ENCODE measurements around the gene POU2F1. TPM values are rescaled to one million over a fixed set of nuclear protein-coding genes. Genes with fewer than 3 reads are reported as not detected.
"Not testable (repeated sequence)": the region's sequence is repeated elsewhere in the genome, so short reads cannot be mapped to it uniquely, and the experiment has no call there.

The POU2F1 gene
- total RNA-seq, 1 donor from 2014 or later: 5.6 TPM

DNA sequence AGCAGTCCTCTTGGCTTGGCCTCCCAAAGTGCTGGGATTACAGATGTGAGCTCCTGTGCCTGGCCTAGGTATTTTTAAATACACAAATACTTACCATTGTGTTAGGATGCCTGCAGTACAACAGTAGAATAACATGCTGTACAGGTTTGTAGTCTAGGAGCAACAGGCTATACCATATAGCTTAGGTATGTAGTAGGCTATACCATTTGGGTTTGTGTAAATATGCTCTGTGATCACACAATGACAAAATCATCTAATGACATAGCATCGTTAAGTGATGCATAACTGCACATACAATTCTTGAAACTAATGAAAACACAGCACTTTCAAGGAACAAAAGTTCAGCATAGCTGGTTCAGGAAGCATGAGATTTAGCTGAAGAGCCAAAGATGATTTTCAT lies 12.7 kb downstream of the POU2F1 start:
- no peak for DNase-seq

DNA sequence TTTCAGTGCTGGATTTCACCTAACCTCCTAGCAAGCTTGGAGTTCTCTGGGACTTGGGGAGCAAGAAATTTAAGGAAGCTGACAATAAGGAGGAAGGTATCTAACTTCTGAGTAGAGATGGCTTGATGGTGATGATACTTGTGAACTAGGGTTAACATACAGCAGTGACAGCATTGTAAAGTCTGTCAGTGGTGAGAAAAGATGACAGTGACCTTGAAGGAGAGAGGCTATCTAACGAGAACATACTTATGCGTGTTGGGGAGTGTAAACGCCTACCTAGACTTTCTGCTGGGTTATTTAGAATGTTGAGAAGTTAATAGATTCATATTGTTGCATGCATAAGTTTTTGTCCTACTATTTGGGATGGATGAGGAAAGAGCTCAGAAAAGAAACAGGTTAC lies 16.3 kb downstream of the POU2F1 start:
- DNase-seq: no peak

DNA sequence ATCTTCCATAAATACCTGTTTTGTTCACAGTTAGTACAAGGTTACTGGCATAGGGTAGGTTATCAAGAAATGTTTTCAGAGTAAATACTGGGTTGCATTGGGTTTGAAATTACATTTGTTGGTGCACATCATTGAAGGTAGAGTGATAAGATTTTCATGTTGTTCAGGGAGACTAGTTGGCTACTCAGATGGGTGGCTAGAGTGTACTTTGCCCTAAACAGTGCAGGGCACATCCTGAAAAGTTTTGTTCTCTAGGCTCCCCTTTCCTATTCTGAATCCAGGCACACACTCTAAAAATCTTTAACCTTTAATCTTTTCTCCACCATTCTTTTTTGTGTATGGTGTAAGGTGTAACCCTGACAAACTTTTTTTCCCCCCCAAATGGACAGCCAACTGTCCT lies 18.0 kb downstream of the POU2F1 start:
- no peak for DNase-seq

- no peak for DNase-seq
Measured at GRCh38 chr1:167239257-167239656, 18.6 kb downstream of the POU2F1 start.

- DNase-seq: no peak
Measured at GRCh38 chr1:167244244-167244643, 23.6 kb downstream of the POU2F1 start.

GRCh38 chr1:167245168-167245567 lies 24.5 kb downstream of the POU2F1 start:
- DNase-seq: not testable (repeated sequence)

- DNase-seq: no peak
Measured at GRCh38 chr1:167246971-167247370, 26.3 kb downstream of the POU2F1 start.

GRCh38 chr1:167247754-167248153 lies 27.1 kb downstream of the POU2F1 start:
- DNase-seq: no peak

DNA sequence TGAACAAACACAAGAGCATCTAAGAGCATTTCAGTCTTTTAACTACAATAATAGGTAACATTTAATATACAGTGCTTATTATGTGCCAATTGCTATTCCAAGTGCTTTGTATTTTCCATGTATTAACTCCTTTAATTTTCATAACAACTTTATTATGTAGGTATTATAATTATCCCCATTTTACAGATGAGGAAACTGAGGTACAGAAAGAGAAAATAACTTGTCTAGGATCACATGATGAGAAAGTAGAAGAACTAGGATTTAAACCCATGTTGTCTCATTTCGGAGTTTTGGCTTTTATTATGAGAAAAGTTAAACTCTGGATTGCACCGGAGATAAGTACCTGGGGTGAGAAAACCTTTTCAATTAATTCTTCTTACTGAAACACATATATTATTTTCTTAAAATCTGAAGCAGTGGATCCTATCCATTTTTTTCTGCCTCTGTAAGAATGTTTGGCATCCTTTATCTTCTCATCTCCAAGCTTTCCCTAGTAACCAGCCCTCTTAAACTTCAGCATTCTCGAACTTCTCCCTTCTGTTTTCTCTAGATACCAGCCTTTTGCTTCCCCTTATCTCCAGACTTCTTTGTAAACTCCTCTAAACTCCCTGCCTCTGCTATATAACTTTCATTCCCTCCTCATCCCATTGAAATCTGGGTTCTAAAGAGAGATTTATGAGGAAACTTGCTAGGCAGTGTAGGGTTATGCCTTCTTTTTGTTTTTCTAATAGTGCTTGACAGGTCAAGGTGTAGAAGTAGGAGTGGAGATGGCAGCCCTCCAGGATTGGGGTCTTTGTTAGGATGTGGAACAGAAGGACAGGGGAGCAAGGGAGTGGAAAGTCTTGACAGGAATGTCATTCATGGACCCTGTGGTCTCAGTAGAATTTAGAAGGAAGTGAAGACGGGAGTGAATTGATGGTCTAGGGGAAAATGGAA lies 28.3 kb downstream of the POU2F1 start:
- DNase-seq: no peak

DNA sequence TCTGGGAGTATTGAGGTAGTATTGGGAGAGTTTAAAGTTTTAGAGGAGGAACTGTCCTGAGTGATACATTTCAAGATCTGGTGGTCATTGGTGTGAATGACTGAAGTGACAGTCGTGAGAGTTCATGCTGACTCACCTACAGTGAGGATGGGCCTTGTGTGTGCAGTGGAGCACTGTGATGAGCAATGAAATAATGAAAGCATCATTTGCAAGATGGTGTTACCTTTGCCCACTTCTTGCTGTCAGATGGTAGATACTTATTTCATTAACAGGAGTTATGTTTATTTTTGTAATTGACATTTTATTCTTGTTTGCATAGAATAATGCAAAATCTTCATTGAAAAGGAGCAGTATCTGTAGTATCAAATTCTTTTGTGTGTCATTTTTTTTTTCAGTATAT lies 29.0 kb downstream of the POU2F1 start:
- no peak for DNase-seq

DNA sequence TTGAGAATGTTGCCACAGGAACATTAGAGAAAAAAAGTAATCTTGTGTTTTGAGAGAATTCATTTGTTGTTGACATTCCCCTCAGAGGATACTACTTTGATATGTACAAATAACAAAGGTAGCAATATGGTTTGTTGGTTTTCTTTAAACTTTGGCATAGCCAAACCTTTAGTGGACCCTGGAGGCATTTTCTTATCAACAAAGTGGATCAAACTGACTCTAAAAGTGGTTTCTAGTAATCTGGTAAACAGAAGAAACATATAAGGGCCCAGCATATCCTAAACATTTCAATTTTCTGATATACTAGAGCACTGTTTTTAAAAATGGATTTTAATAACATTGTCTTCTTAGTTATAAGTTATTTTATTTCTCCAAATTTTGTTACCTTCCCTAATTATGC lies 29.8 kb downstream of the POU2F1 start:
- DNase-seq: no peak

DNA sequence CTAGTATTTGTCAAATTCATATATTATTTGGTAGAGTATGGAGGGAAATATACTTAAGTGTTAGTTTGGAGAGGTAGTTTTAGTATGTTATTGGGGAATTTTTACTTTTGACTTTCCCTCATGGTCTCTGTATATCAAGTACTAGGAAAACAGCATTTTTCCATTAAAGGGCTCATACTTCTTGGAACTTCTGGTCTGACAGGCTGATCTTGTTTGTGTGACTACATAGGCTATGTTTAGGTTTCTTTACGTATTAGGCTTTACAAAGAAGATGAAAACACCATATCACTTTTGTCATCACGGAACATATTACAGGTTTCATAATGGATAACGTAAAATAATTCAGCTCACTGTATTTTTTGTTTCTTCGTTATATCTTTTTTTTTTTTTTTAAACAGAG lies 30.8 kb downstream of the POU2F1 start:
- DNase-seq: no peak

- DNase-seq: no peak
Measured at GRCh38 chr1:167252986-167253385, 32.3 kb downstream of the POU2F1 start.

DNA sequence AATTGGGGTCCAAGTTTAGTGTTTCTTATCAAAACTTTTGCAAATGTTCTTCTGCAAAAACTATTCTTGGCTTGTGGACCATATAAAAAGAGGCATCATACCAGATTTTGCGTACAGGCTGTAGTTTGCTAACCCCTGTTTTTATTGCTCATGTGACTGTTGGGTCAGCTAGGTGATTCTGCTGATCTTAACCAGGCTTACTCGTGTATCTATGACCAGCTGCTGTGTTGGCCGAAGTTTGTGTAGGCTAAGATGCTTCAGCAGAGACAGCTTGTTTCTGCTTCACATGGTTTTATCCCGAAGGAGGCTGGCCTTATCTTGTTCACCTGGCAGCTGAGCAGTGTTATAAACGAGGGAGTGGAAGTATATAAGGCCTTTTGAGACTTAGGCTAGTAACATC lies 38.2 kb downstream of the POU2F1 start:
- DNase-seq: no peak

DNA sequence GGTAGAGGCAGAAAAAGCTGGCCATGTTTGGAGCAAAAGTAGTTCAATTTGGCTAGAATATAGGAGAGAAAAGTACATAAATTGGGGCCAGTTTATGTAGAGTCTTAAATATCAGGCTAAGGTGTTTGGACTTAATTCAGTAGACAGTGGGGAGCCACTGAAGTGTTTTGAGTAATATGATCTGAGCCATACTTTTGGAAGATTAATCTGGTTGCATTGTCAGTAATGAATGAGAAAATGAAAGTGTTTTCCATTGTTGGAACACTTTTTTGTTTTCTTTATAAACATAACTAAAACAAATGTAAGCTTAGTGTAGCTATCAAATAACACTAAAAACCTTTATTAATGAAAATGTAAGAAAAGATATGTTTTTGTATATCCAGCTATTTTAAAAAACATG lies 42.1 kb downstream of the POU2F1 start:
- DNase-seq: no peak

DNA sequence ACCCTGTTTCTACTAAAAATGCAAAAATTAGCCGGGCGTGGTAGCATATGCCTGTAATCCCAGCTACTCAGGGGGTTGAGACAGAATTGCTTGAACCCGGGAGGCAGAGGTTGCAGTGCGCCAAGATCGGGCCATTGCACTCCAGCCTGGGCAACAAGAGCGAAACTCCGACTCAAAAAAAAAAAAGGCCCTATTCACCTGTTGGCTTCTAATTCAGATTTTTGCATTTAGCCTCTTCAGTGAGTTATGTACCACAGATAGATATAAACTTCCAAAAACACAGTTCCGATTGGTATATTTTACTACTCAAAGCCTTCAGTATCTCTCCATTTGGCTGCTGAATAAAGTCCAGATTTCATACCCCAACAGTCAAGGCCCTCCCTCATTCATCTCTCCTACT lies 42.7 kb downstream of the POU2F1 start:
- no peak for DNase-seq

DNA sequence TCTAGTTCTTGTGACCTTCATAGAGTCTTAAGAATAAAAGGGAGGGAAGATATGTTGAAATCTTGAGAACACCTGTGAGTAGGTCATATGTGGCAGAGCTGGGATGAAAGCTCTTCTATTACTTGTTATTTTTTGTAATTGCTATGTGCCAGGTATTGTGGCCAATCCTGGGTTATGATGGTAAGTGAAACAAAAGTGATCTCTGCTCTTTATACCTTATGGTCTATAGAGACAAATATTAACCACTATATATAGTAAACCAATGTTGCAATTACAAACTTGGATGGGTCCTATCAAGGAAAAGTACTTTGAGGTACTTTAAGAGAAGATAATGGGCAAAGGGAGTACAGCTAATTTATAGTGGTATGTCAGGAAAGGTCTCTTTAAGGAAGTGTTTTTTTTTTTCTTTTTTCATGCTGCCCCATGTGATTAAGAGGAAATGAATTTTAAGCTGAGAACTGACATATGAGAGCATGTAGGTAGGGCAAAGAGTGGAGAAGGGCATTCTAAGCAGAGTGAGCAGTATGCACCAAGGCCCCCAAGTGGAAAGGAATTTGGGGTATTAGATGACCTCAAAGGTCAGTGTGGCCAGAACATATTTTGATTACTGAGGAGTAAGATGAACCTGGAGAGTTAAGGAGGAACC lies 43.3 kb downstream of the POU2F1 start:
- no peak for DNase-seq

DNA sequence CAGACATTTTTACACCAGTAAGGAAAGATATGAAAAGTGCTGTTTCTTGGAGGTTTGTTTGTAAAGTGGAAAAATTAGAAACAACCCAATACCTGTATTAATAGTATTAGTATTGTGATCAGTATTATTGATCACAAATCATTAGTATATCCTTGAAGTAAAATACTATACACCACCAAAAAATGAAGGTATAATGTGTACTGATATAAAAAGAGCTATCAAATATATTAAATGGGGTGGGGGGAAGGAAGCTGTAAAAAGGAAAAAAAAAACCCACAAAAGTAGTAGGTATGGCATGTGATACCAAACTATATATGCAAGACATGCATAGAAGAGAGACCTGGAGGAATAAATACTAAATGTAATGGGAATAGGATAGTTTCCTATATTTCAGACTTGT lies 46.3 kb downstream of the POU2F1 start:
- no peak for DNase-seq

GRCh38 chr1:167268347-167268787 lies 47.7 kb downstream of the POU2F1 start:
- no peak for DNase-seq

DNA sequence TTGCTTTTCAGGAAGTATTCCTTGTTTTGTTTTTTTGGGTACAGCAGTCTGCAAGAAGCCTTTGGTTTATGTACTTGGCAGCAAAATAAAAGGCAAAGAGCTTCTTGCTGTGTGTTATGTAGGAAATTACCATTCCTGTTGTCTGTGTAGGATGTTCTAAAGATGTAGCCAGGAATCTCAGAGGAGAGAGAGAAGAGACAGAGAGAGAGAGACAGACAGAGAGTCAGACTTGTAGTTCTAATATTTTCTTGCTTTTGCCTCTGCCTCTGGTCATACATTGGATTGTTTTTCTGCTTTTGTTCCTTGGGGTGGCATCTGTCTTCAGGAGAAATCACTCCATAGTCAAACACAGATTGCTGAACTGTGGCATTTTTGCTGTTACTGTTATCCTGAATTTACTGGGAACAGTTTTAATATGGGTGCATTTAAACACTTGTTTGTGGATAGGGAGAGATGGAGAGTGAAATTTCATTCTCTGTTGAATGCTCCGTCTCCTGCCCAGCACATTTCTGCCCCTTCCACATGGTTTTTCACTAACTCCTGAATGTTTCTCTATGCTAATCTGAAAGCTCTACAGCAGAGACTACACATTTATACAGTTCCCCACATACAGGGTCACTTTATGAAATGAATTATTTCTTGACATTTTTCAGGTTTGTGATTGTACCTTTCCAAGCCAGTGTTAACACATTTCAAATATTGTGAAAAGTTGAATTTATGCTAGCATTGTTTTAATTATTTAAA lies 49.8 kb downstream of the POU2F1 start:
- no peak for DNase-seq

DNA sequence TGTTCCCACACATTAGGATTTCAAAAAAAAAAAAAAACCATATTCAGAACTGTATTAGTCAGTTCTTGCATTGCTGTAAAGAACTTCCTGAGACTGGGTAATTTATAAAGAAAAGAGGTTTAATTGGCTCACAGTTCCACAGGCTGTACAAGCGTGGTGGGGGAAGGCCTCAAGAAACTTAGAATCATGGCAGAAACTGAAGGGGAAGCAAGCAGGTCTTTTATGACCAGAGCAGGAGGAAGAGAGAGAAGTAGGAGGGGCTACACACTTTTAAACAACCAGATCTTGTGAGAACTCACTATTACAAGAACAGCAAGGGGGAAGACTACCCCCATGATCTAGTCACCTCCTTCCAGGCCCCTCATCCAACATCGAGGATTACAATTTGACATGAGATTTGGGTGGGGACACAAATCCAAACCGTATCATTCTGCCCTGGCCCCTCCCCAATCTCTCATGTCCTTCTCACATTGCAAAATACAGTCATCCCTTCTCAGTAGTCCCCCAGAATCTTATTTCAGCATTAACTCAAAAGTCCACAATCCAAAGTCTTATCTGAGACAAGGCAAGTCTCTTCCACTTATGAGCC lies 51.8 kb downstream of the POU2F1 start:
- DNase-seq: no peak

- peak; percentile 13 for DNase-seq
Measured at GRCh38 chr1:167273027-167273800, 52.5 kb downstream of the POU2F1 start.

Data from dermis blood vessel endothelial cell (primary cell).